ENCODE data around the gene GSKIP.

- TF ChIP-seq CTCF (IDR thresholded peaks at IDR 0.05; ENCODE audit: low read depth, low read length) (no peak), EZH2phosphoT487 (IDR thresholded peaks at IDR 0.05; ENCODE audit: low read depth) (no peak)
These were observed 54.7 kb downstream of the GSKIP start for GRCh38 chr14:96418075-96418474.

Data from OCI-LY3 (cell line).